ENCODE results near the gene ZNF710.
A peak's percentile ranks its signal among the peaks of the same experiment; 100 is the strongest.

ZNF710 gene

GRCh38 chr15:90059208-90059985, 58.3 kb downstream of the ZNF710 start:
- Histone ChIP-seq H3K27ac (ENCODE audit: low read length) (no peak overlapping the region), H3K27me3 (ENCODE audit: control insufficient read depth, insufficient read depth, low read length) (no peaks in the 10 kb centered on the region), H3K9me3 (ENCODE audit: control insufficient read depth, insufficient read depth, low read length) (no peaks in the 10 kb centered on the region), H3K4me1 (ENCODE audit: control insufficient read depth, insufficient read depth, low read length) (peaks cover 26% of the 10 kb centered on the region), H3K4me3 (ENCODE audit: low read length) (no peak overlapping the region), H3K36me3 (ENCODE audit: control insufficient read depth, insufficient read depth, low read length) (no peaks in the 10 kb centered on the region)
- no peak for DNase-seq (ENCODE audit: low read depth, low spot score)
- no CpG with 5 or more reads among the region's 21 CpGs for WGBS (ENCODE audit: insufficient coverage, insufficient read length)

GRCh38 chr15:90060797-90061196, 59.7 kb downstream of the ZNF710 start:
- no CpG with 5 or more reads among the region's 3 CpGs for WGBS (ENCODE audit: insufficient coverage, insufficient read length)

GRCh38 chr15:90062023-90062442, 60.9 kb downstream of the ZNF710 start:
- DNase-seq (ENCODE audit: low read depth, low spot score), result peak; percentile 72
- H3K27ac ChIP-seq (ENCODE audit: low read length), result no peak overlapping the region
- no peaks in the 10 kb centered on the region for H3K9me3 ChIP-seq (ENCODE audit: control insufficient read depth, insufficient read depth, low read length)
- H3K4me1 ChIP-seq (ENCODE audit: control insufficient read depth, insufficient read depth, low read length), result peaks cover 29% of the 10 kb centered on the region
- no CpG with 5 or more reads among the region's 8 CpGs for WGBS (ENCODE audit: insufficient coverage, insufficient read length)
- no peak overlapping the region for H3K4me3 ChIP-seq (ENCODE audit: low read length)
- H3K36me3 ChIP-seq (ENCODE audit: control insufficient read depth, insufficient read depth, low read length), result no peaks in the 10 kb centered on the region; the same call in 1 of the 2 replicates
- H3K27me3 ChIP-seq (ENCODE audit: control insufficient read depth, insufficient read depth, low read length), result no peaks in the 10 kb centered on the region

More at GRCh38 chr15:90060797-90061196, 59.7 kb downstream of the ZNF710 start:
- Histone ChIP-seq H3K4me3 (ENCODE audit: low read length) (no peak overlapping the region), H3K36me3 (ENCODE audit: control insufficient read depth, insufficient read depth, low read length) (no peaks in the 10 kb centered on the region), H3K27ac (ENCODE audit: low read length) (no peak overlapping the region), H3K27me3 (ENCODE audit: control insufficient read depth, insufficient read depth, low read length) (no peaks in the 10 kb centered on the region), H3K4me1 (ENCODE audit: control insufficient read depth, insufficient read depth, low read length) (peaks cover 29% of the 10 kb centered on the region), H3K9me3 (ENCODE audit: control insufficient read depth, insufficient read depth, low read length) (no peaks in the 10 kb centered on the region)
- DNase-seq (ENCODE audit: low read depth, low spot score), result no peak

GRCh38 chr15:90062462-90062932, 61.4 kb downstream of the ZNF710 start:
- Histone ChIP-seq H3K27ac (ENCODE audit: low read length) (no peak overlapping the region), H3K4me1 (ENCODE audit: control insufficient read depth, insufficient read depth, low read length) (peaks cover 29% of the 10 kb centered on the region)
- DNase-seq (ENCODE audit: low read depth, low spot score), result no peak

GRCh38 chr15:90062973-90063769, 62.0 kb downstream of the ZNF710 start:
- WGBS (ENCODE audit: insufficient coverage, insufficient read length), result no CpG with 5 or more reads among the region's 20 CpGs
- Histone ChIP-seq H3K36me3 (ENCODE audit: control insufficient read depth, insufficient read depth, low read length) (peaks cover 5% of the 10 kb centered on the region), H3K4me3 (ENCODE audit: low read length) (no peak overlapping the region)

More at GRCh38 chr15:90062462-90062932, 61.4 kb downstream of the ZNF710 start:
- Histone ChIP-seq H3K4me3 (ENCODE audit: low read length) (no peak overlapping the region), H3K9me3 (ENCODE audit: control insufficient read depth, insufficient read depth, low read length) (no peaks in the 10 kb centered on the region), H3K27me3 (ENCODE audit: control insufficient read depth, insufficient read depth, low read length) (no peaks in the 10 kb centered on the region), H3K36me3 (ENCODE audit: control insufficient read depth, insufficient read depth, low read length) (no peaks in the 10 kb centered on the region; the same call in 1 of the 2 replicates)
- WGBS (ENCODE audit: insufficient coverage, insufficient read length), result no CpG with 5 or more reads among the region's 16 CpGs

GRCh38 chr15:90063770-90064247, 62.7 kb downstream of the ZNF710 start:
- peaks cover 8% of the 10 kb centered on the region for H3K36me3 ChIP-seq (ENCODE audit: control insufficient read depth, insufficient read depth, low read length)
- no peak overlapping the region for H3K27ac ChIP-seq (ENCODE audit: low read length)
- peaks cover 29% of the 10 kb centered on the region for H3K4me1 ChIP-seq (ENCODE audit: control insufficient read depth, insufficient read depth, low read length)
- DNase-seq (ENCODE audit: low read depth, low spot score), result no peak
- H3K4me3 ChIP-seq (ENCODE audit: low read length), result no peak overlapping the region
- no peaks in the 10 kb centered on the region for H3K9me3 ChIP-seq (ENCODE audit: control insufficient read depth, insufficient read depth, low read length)
- no peaks in the 10 kb centered on the region for H3K27me3 ChIP-seq (ENCODE audit: control insufficient read depth, insufficient read depth, low read length)
- WGBS (ENCODE audit: insufficient coverage, insufficient read length), result no CpG with 5 or more reads among the region's 11 CpGs

More at GRCh38 chr15:90062973-90063769, 62.0 kb downstream of the ZNF710 start:
- Histone ChIP-seq H3K9me3 (ENCODE audit: control insufficient read depth, insufficient read depth, low read length) (no peaks in the 10 kb centered on the region), H3K27ac (ENCODE audit: low read length) (no peak overlapping the region), H3K27me3 (ENCODE audit: control insufficient read depth, insufficient read depth, low read length) (no peaks in the 10 kb centered on the region), H3K4me1 (ENCODE audit: control insufficient read depth, insufficient read depth, low read length) (peaks cover 29% of the 10 kb centered on the region)
- no peak for DNase-seq (ENCODE audit: low read depth, low spot score)

- DNase-seq (ENCODE audit: low read depth, low spot score), result no peak
- no peaks in the 10 kb centered on the region for H3K9me3 ChIP-seq (ENCODE audit: control insufficient read depth, insufficient read depth, low read length)
- no peak overlapping the region for H3K4me3 ChIP-seq (ENCODE audit: low read length)
- H3K36me3 ChIP-seq (ENCODE audit: control insufficient read depth, insufficient read depth, low read length), result peaks cover 8% of the 10 kb centered on the region
- H3K27me3 ChIP-seq (ENCODE audit: control insufficient read depth, insufficient read depth, low read length), result no peaks in the 10 kb centered on the region
- no CpG with 5 or more reads among the region's 30 CpGs for whole genome bisulfite sequencing (ENCODE audit: insufficient coverage, insufficient read length)
- no peak overlapping the region for H3K27ac ChIP-seq (ENCODE audit: low read length)
- peaks cover 24% of the 10 kb centered on the region for H3K4me1 ChIP-seq (ENCODE audit: control insufficient read depth, insufficient read depth, low read length)
These were observed 64.0 kb downstream of the ZNF710 start for GRCh38 chr15:90064911-90065681.

- no CpG with 5 or more reads among the region's 7 CpGs for WGBS (ENCODE audit: insufficient coverage, insufficient read length)
- no peak overlapping the region for H3K4me3 ChIP-seq (ENCODE audit: low read length)
- H3K27me3 ChIP-seq (ENCODE audit: control insufficient read depth, insufficient read depth, low read length), result no peaks in the 10 kb centered on the region
- no peaks in the 10 kb centered on the region for H3K9me3 ChIP-seq (ENCODE audit: control insufficient read depth, insufficient read depth, low read length)
- peaks cover 8% of the 10 kb centered on the region for H3K36me3 ChIP-seq (ENCODE audit: control insufficient read depth, insufficient read depth, low read length)
- H3K27ac ChIP-seq (ENCODE audit: low read length), result no peak overlapping the region
- no peak for DNase-seq (ENCODE audit: low read depth, low spot score)
- peaks cover 24% of the 10 kb centered on the region for H3K4me1 ChIP-seq (ENCODE audit: control insufficient read depth, insufficient read depth, low read length)
These were observed 64.5 kb downstream of the ZNF710 start for GRCh38 chr15:90065682-90066049.

- Histone ChIP-seq H3K27ac (ENCODE audit: low read length) (no peak overlapping the region), H3K27me3 (ENCODE audit: control insufficient read depth, insufficient read depth, low read length) (no peaks in the 10 kb centered on the region)
- WGBS (ENCODE audit: insufficient coverage, insufficient read length), result no CpG with 5 or more reads among the region's 55 CpGs
These were observed 66.2 kb downstream of the ZNF710 start for GRCh38 chr15:90067181-90067952.

More at GRCh38 chr15:90067181-90067952, 66.2 kb downstream of the ZNF710 start:
- no peak overlapping the region for H3K4me3 ChIP-seq (ENCODE audit: low read length)
- peaks cover 18% of the 10 kb centered on the region for H3K4me1 ChIP-seq (ENCODE audit: control insufficient read depth, insufficient read depth, low read length)
- peaks cover 8% of the 10 kb centered on the region for H3K36me3 ChIP-seq (ENCODE audit: control insufficient read depth, insufficient read depth, low read length)
- no peak for DNase-seq (ENCODE audit: low read depth, low spot score)
- H3K9me3 ChIP-seq (ENCODE audit: control insufficient read depth, insufficient read depth, low read length), result no peaks in the 10 kb centered on the region
